ENCODE results near the gene GABBR2.

DNA sequence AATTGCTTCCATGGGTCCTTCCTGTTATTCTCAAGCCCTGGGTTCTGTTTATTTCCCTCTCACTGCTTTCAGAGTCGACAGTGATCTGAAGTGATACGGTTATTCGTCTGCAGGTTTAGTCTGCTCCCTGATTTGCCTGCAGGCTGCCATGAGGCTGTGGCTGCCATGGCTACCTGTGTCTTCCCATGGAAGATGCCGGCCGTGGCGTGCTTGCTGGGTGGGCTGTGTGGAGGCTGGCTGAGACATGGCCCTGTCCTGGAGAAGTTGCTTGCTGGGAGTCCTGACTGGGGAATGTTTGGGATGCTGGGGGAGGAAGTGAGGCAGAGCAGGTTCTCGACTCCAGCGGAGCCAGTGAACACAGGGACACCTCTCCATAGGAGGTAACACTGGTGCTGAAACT, 349.2 kb downstream of the GABBR2 start:
- TF ChIP-seq CTCF (conservative IDR thresholded peaks at IDR 0.05): no peak
- no peak for TF ChIP-seq EZH2 (IDR thresholded peaks at IDR 0.05; ENCODE audit: low read depth)
